ENCODE measurements around the gene PEX14.

- no peak for TF ChIP-seq CTCF (IDR thresholded peaks at IDR 0.05)
- no peak for TF ChIP-seq POLR2A (IDR thresholded peaks at IDR 0.05)
Observed at GRCh38 chr1:10575616-10576015, 100.9 kb downstream of the PEX14 start.
